ENCODE results near the gene PDLIM4.

- no peak for TF ChIP-seq CTCF (IDR thresholded peaks at IDR 0.05; ENCODE audit: low read depth, low read length)
- TF ChIP-seq POLR2A (IDR thresholded peaks at IDR 0.05; ENCODE audit: extremely low read depth, insufficient read length): no peak
Observed at GRCh38 chr5:132254321-132254977, 3.0 kb upstream of the PDLIM4 start.
